HG02759 (cell line): ENCODE results near the gene CAMSAP1.

Experiments used
- ATAC-seq: cut with Tn5 transposase; IDR thresholded peaks from one replicate; pipeline ENCODE4 v1.9.1; 2021; ENCODE audit warnings: mild to moderate bottlenecking, moderate library complexity; ENCODE audit not compliant: unreplicated experiment

The CAMSAP1 gene

GRCh38 chr9:135794361-135794885 lies 112.9 kb downstream of the CAMSAP1 start:
- no peak for ATAC-seq

- no peak for ATAC-seq
These were observed 113.3 kb downstream of the CAMSAP1 start for GRCh38 chr9:135794057-135794335.

GRCh38 chr9:135793221-135794056 lies 113.9 kb downstream of the CAMSAP1 start:
- no peak for ATAC-seq

DNA sequence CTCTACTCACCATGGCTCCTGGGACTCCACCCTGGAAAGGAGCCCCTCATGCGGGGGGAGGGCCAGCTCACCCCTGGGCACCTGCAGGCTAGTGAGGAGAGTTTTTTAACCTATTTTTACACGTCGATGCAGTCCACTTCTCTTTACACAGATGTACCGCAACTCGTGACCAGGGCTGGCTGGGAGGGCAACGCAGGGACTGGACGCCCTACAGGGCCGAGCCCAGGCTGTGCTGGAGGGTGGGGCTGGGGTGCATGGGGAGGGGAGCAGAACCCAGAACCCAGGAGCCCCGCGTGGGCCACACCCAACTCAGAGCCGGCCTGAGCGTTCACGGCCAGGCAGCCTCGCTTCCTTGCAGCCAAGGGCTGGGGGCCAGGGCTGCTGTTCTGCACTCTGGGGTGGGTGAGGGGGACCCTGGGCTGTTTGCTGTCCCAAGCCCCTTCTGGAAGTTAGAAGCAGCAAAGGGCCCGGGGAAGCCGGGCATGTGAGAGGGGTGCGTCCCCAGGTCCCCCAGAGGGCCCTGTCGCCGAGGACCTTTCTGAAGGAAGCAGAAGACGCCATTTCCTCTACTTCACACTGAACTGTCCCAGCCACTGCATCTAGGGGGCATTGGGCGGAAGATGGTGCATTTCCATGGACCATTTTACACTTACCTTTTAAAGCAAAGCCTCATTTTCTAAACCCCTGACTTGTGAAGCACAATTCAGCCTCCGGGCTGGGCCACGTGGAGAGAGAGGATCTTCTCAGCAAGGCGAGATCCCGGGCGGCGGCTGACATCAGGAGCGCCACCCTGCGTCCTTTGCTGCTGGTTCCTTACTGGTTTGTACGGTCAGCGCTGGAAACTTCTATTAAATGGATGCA lies 114.8 kb downstream of the CAMSAP1 start:
- no peak for ATAC-seq

DNA sequence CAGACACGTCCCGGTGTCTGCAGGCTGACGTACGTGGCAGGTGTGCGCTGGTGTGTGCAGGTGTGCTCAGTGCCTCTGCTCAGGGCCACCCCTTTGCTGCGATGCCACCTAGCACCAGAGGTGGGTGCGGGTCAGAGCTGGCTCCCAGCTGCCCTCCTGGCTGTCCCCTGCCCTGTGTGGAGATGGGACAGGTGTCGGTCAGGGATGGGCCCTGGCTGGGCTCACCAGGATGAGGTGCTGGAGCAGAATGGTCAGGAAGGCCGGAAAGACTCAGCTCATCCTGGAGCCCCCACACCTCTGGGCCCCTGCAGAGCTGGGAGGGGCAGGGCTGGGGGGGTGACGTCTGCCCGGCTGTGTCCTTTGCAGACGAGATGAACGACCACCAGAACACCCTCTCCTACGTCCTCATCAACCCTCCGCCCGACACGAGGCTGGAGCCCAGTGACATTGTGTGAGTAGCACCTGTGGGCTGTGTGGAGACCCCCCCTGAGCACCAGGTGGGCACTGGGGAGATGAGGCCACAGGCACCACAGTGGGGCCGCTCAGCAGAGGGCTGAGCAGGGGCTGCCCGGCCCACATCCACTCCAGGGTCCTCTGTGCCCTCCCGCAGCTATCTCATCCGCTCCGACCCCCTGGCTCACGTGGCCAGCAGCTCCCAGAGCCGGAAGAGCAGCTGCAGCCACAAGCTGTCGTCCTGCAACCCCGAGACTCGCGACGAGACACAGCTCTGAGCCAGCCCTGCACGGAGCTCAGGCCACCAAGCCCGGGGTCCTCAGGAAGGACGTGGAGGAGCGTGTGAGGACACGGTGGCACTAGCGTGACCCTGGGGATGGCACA lies 115.7 kb downstream of the CAMSAP1 start:
- no peak for ATAC-seq

DNA sequence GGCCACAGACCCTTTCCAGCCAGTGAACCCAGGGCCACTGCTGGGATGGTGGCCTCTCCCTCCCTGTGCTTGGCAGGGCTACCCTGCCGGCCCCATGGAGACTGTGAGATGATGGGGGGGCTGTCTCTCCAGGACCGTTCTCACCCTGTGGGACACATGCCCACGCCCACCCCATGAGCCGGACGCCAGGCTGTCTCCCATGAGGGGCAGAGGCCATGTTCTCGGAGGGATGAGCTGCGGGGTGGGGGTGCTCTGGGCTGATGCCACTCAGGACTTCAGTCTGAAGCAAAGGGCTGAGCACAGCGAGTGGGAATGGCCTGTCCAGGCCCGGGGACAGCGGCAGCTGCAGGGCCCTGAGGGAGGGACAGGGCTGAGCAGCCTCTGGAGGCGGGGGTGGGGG lies 116.5 kb downstream of the CAMSAP1 start:
- ATAC-seq, result no peak

GRCh38 chr9:135790356-135790755 lies 117.0 kb downstream of the CAMSAP1 start:
- ATAC-seq, result no peak

DNA sequence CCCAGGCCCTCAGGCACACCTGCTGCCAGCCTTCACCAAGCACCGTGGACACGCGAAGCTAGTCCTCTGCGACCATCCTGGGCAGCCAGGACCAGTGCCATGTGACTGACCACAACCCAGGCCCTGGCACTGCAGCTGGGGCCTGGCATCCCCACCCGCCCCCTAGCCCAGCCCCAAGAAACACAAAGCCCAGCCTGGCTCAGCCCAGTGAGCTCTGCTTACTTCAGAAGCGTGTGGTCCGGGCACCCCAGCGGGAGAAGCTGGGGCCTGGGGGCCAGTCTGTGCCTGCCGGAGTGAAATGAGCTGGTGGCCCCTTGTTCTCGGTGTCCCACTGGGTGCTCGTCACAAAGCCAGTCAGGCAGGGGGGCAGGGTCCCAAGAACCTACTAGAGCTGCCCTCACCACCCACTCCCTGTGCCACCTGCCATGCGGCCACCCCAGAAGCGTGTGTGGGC lies 117.5 kb downstream of the CAMSAP1 start:
- ATAC-seq, result no peak

DNA sequence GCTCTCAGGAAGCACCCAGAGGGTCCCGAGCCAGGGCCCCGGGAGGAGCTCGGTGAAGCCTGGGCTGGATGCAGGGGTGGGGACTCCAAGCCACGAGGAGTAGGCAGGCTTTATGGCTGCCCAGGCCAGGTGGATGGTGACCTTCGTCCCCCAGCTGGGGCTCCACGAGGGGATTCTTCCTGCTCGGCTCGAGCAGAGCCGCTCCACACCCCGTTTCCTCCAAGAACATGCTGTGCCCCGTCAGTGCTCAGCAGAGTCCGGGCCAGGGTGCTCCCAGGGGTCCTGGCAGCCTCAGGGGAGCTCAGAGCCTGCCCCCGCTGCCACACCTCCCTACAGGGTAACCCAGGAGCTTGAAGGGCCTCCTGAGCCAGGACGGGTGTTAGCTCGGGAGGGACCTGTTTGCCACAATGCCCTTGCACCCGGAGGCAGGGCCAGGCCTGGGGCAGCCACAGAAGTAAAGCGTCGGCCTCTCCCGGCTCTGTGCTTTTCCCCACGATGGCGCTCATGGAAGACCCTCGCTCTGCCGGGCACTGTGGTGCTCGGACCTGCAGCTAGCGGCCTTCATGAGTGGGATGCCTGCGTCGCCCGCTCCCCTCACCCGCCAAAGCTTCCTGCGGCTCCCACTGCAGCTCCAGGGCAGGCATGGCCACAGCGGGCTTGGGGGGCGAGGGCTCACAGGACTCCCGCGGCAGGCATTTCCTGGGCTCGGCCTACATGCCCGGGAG lies 118.6 kb downstream of the CAMSAP1 start:
- ATAC-seq, result no peak

DNA sequence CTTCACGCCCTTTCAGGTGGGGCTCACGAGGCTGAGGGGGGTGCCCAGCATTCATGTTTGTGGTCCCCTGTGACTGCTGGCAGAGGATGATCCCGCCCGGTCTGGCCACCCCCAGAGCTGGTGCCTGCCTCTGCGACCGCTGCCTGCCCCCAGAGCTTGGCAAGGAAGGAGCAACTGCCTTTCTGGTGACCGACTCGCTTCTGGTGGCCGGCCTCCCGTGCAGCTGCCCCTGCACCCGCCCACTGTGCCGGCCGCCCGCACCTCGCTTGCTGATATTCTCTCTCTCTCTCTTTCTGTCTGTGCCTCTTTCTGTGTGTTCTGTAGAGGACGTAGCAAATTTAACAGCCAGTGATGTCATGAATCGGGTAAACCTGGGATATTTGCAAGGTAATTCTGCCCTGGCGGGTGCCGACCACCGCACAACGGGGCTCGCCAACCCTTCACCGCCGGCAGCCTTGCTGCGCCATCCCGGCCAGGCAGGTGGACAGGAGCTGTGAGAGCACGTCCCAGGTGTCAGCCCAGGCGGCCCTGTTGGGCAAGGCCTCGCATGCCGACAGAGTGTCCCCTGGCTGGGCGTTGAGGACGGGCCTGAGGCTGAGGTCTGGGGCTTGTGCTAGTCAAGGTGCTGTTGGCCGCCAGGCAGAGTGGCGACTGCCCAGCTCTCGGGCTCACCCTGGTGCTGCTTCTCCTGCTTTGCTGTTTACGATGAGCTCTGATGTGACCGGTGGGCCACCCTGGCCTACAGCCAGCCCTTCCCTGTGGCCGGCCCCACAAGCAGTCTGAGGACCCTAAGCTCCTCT lies 119.4 kb downstream of the CAMSAP1 start:
- ATAC-seq, result no peak

DNA sequence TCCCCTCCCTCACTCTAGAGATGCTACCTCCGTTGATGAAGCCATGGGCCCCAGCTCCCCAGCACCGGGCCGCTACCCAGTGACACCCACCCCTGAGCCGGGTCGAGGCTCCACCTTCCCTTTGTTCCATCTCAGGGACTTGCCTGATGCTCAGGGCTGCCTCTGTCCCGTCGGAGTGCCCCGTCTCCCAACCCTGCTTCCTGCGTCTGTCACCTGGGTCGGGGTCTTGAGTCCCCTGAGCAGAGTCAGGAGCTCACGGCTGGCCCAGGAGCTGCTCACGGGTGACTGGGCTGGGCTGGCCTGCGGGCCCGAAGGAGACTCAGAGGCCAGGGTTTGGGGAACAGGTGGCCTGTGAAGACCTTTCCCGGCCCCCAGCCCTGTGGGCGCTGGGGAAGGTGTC lies 120.0 kb downstream of the CAMSAP1 start:
- ATAC-seq, result no peak

GRCh38 chr9:135786146-135786690 lies 121.1 kb downstream of the CAMSAP1 start:
- ATAC-seq, result no peak

- no peak for ATAC-seq
These were observed 122.3 kb downstream of the CAMSAP1 start for GRCh38 chr9:135785013-135785575.

GRCh38 chr9:135783540-135784245 lies 123.7 kb downstream of the CAMSAP1 start:
- no peak for ATAC-seq

- ATAC-seq, result no peak
These were observed 124.4 kb downstream of the CAMSAP1 start for GRCh38 chr9:135782946-135783345.

DNA sequence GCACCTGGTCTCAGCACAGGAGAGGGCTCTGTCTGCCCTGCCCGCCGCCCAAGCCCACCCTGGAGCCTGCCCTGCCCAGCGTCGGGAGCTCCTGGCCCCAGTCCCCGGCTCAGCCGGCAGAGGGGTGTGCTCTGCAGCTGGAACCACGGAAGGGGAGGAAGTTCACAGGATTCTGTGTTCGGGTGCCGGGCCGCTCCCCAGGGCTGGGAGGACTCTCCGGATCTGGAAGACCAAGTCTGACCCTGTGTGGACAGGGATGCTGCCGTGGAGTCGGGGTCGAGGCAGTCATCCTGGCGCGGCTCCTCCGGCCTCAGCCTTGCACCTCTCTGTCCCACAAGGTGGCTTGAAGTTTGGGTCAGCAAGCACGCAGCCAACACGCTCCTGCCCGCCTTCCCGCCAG lies 126.7 kb downstream of the CAMSAP1 start:
- no peak for ATAC-seq

DNA sequence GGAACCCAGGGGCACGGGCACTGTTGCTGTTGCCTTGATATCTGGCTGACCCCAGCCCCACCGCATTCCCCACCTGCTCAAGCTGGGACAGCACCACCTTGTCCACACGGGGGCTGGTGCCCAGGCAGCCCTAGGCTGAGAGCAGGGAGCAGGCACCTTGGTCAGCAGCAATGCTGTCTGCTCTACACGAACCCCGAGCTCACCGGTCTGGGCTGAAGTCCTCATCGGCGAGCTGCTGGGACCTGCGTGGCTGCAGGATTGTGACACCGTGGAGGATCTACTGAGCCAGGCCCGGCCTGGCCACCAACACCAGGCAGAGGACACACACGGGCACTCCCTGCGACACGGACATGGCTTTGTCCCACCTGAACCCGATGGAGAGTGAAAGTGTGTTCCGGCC lies 127.3 kb downstream of the CAMSAP1 start:
- no peak for ATAC-seq

DNA sequence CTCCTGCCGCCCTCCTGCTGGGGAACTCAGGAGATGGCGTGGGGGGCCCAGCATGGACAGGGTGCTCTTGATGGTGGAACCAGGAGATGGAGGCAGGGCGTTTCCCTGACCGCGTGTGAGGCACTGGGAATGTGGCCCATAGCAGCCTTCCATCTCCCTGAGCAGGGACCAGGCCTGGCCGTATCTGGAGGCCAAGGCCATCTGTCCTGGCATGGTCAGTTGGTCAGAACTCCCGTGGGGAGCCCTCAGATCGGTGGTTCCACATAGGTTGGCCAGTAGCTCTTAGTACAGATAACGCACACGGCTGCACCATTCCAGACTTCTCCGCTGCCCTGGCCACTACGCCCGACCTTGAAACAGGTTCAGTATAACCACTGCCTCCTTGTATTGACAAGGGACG lies 127.8 kb downstream of the CAMSAP1 start:
- ATAC-seq, result no peak
